NCI-H526 treated with DMSO at 0.1 percent for 48 hours (cell line): ENCODE measurements around the gene TNS4.
"Not testable (repeated sequence)": the region's sequence is repeated elsewhere in the genome, so short reads cannot be mapped to it uniquely, and the experiment has no call there.

Source experiments
- DNase-seq: peaks from one replicate; lab custom pipeline; 2025; lab: John Stamatoyannopoulos, UW

Gene TNS4, protein sequence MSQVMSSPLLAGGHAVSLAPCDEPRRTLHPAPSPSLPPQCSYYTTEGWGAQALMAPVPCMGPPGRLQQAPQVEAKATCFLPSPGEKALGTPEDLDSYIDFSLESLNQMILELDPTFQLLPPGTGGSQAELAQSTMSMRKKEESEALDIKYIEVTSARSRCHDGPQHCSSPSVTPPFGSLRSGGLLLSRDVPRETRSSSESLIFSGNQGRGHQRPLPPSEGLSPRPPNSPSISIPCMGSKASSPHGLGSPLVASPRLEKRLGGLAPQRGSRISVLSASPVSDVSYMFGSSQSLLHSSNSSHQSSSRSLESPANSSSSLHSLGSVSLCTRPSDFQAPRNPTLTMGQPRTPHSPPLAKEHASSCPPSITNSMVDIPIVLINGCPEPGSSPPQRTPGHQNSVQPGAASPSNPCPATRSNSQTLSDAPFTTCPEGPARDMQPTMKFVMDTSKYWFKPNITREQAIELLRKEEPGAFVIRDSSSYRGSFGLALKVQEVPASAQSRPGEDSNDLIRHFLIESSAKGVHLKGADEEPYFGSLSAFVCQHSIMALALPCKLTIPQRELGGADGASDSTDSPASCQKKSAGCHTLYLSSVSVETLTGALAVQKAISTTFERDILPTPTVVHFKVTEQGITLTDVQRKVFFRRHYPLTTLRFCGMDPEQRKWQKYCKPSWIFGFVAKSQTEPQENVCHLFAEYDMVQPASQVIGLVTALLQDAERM

GRCh38 chr17:40501499-40501911, at the start of gene TNS4:
TNS4 (minus strand) TSS chr17:40501623; CDS start chr17:40496425, 5,198 bp downstream.
- DNase-seq = no peak

DNA sequence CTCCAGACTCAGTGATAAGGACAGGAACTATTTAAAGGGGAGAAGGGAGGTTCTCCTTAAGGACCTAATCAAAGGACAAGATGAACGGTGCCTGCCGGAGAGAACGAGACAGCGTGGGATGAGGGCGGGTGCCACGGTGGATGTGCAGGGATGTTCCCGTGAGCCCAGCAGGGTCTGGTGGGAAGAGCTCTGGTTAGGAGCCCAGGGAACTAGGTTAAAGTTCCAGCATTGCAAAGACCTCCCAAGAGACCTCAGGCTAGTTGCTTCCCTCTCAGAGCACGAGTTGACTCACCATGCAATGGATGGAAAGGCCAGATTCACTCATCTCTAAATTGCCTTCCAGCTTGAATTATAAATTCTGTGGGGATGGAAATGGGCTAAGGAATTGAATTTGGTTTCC, 49.2 kb upstream of the TNS4 start:
- DNase-seq = no peak

DNA sequence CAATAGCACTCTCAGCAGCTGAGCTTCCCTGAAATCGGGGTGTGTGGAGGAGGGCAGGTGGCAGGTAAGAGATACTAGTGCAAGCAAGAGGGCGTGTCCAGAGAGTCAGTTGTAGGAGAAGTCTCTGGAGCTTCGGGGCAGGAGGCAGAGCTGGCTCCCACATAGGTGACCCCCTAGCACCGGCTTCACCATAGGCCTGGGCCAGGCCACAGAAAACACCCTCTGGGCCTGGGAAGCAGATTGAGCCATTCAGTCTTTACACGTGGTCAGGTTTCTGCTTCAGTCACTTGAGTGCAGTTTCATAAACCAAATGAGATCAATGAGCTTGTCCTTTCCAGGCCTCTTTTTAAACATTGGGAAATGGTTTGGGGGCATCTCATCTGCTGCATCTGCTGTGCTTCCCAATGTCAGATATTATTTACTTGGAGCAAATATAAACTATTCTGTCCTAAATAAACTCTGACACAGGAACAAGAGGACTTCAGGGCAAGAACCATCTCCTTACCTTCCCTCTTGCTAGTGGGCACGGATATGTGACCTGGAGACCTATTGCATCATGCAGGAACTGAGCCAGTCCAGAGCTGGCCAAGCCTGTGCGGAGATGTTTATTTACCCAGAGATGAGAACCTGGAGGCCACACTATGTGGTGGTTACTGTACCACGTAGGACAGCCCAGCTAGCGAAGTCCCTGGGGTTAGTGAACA, 47.7 kb upstream of the TNS4 start:
- no peak for DNase-seq

- no peak for DNase-seq
Observed at GRCh38 chr17:40548491-40548981, 47.1 kb upstream of the TNS4 start.

DNA sequence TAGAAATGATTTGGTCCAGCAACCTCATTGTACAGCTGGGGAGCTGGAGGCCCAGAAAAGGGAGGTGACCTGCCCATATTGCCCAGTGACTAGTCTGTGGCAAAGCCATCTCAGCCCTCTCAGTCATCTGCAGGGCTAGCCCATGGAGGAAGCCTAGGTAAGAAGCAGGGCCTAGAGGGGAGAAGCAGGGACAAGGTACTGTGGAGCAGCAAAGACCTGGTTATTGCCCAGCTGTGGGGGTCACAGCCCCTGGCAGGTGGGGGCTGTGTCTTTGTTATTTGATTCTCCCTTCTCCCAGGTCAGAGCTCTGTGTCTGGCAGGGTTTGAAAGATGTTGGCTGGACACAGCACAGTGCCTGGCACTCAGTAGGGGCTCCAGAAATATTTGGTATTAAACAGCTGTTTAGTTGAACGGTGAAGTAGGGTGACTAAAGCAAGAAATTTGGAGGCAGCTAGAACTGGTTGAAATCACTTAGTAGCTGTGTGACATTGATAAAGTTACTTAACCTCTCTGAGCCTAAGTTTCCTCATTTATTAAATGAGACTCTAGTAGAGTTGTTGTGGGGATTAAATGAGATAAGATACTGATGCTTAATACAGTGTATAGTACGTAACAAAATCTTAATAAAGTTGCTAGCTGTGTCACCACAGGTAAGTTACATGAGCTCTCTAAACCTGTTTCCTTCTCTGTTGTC, 46.5 kb upstream of the TNS4 start:
- DNase-seq = no peak

GRCh38 chr17:40547079-40547784, 45.8 kb upstream of the TNS4 start:
- DNase-seq = peak; percentile 49

- DNase-seq = not testable (repeated sequence)
Observed at GRCh38 chr17:40546497-40546896, 45.1 kb upstream of the TNS4 start.

DNA sequence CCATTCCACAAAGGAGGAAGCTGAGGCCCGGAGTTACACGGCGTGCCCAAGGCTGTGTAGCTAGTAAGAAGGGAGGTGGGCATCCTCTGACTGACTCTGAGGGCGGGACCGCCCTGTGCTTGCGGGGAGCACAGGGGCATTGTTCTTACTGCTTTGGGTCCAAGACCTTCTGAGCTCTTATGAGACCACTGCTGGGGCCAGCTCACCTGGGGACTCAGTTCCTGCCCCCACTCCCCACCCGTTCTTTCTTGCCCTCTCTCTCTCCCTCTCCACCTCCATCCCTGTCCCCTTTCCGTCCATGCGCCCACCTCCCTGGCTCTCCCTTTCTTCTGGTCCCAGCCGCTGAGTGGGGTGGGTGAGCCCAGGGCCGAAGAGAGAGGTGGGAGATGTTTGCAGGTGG, 44.2 kb upstream of the TNS4 start:
- DNase-seq = no peak

DNA sequence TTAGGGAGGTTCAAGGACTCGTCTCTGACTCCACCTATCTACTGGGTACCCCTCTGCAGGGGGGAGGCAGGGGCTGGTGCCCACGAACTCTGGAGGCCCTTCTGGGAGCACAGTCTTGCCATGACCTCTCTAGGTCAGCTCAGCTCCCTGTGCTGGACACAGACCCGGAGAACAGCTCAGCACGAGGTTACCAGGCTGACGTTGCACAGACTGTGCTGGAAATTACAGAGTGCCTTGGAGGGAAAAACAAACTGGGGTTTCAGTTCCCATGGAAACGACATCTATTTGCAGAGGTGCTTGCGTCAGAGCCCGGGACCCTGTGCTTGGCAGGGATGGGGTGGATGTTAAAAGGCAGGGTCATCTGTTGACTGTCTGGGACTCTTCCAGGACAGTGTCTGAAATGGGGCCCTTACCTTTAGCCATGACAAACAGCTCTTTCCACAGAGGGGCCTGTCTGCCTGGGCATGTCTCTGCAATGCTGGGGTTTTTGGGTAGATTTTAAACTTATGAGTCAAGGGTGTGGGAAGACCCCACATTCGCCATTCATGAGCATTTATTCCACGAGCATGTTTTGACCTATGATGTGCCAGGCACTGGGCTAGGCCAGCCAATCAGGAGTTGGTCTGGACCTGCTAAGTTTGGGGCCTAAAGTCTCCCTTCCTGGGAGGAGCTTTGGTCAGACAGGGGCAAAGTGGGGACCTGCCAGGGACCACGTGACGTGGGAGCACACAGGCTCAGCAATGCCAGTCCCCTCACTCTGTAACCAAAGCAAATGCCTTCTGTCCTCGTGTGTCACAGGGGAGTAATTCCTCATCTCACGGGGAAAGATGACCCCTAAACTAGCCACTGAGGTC, 41.4 kb upstream of the TNS4 start:
- no peak for DNase-seq

GRCh38 chr17:40541873-40542557, 40.6 kb upstream of the TNS4 start:
- DNase-seq = no peak

GRCh38 chr17:40541060-40541872, 39.8 kb upstream of the TNS4 start:
- DNase-seq = no peak

DNA sequence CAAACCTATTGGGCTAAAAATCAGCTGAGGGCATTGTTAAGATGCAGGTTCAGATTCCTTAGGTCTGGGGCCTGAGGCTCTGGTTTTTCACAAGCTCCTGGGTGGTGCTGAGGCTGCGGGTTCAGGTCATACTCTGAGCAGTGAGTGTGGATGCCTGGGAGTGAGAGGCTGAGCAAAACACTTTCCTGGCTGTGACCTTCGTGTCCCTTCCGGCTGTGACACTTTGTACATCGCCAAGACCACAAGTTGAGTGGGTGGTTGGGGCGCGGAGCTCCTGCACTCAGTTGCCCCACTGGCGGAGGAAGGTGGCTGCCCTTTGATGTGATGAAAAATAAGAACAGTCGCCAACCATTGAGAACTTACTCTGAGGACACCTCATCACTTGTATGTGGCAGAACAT, 39.0 kb upstream of the TNS4 start:
- no peak for DNase-seq

GRCh38 chr17:40539711-40540411, 38.4 kb upstream of the TNS4 start:
- no peak for DNase-seq

- no peak for DNase-seq
Observed at GRCh38 chr17:40538936-40539705, 37.7 kb upstream of the TNS4 start.

DNA sequence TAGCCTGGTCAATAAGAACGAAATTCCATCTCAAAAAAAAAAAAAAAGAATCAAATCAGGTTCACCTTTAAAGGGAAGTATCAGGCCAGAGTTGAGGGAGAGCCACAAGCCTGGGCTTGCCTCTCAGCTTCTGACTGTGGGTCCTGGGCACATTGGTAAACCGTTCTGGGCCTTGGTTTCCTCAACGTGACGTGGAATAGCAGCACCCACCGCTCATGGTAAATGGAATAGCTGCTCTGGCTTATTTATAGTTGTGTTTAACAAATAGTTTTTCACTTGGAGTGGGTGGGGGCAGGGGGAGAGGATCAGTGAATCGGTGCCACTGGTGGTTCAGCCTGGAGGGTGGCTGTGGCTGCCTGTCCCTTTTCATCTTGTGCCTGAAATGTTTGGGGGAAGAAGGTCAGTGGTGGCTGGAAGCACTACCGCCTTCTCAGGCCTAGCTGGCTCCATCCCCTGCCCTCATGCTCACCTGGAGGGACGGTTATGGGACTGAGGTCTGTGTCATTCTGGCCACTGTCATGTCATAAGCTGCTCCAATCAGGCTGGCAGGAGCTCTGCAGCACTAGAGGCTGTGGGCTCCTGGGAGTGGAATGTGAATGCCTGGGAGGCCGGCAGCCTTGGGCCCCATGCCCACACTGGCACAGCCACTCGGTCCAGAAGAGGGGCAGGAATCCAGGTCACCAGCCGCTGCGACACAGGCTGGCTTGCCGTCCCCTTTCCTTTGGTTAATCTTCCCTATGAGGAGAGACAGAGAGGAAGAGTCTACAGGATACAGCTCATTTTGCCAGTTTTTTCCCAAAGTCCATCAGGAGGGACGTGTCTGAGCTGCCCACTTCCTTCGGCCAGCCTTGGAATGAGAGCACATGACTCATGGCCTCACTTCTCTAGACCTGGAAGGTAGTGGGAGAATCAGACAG, 36.9 kb upstream of the TNS4 start:
- DNase-seq = no peak
